SH-SY5Y (cell line): ENCODE data around the gene CD163L1.

ENCODE experiments used
- GATA2 ChIP-seq: IDR thresholded peaks from 2 replicates; pipeline ENCODE4 v1.6.1; 2011; ENCODE audit warnings: mild to moderate bottlenecking, low read depth, low read length
- GATA3 ChIP-seq: IDR thresholded peaks from 2 replicates; pipeline ENCODE4 v1.6.1; 2011; ENCODE audit warnings: low read depth, mild to moderate bottlenecking, low read length, moderate library complexity

CD163L1 gene

GRCh38 chr12:7434670-7435069 lies 9.3 kb downstream of the CD163L1 start:
- no peak for TF ChIP-seq GATA3

- TF ChIP-seq GATA2 (no peak), GATA3 (no peak)
These were observed 10.6 kb downstream of the CD163L1 start for GRCh38 chr12:7433276-7433822.

GRCh38 chr12:7431993-7432685 lies 11.8 kb downstream of the CD163L1 start:
- TF ChIP-seq GATA3 (no peak), GATA2 (no peak)

- TF ChIP-seq GATA2 (no peak), GATA3 (no peak)
These were observed 32.6 kb downstream of the CD163L1 start for GRCh38 chr12:7411343-7411742.

- no peak for TF ChIP-seq GATA3
These were observed 39.7 kb downstream of the CD163L1 start for GRCh38 chr12:7404275-7404674.

- TF ChIP-seq GATA2 (no peak), GATA3 (no peak)
These were observed 40.5 kb downstream of the CD163L1 start for GRCh38 chr12:7403466-7403865.

- TF ChIP-seq GATA3 = no peak
- TF ChIP-seq GATA2 = no peak
These were observed 44.9 kb downstream of the CD163L1 start for GRCh38 chr12:7399089-7399488.

- no peak for TF ChIP-seq GATA3
- TF ChIP-seq GATA2 = no peak
These were observed 47.5 kb downstream of the CD163L1 start for GRCh38 chr12:7396418-7396817.

- TF ChIP-seq GATA2 = no peak
- no peak for TF ChIP-seq GATA3
These were observed 48.0 kb downstream of the CD163L1 start for GRCh38 chr12:7395950-7396349.

- no peak for TF ChIP-seq GATA3
- no peak for TF ChIP-seq GATA2
These were observed 56.7 kb downstream of the CD163L1 start for GRCh38 chr12:7387289-7387688.

GRCh38 chr12:7383157-7383556 lies 60.8 kb downstream of the CD163L1 start:
- TF ChIP-seq GATA2 = no peak
- TF ChIP-seq GATA3 = no peak

GRCh38 chr12:7376196-7376595 lies 67.8 kb downstream of the CD163L1 start:
- TF ChIP-seq GATA3 = no peak
- TF ChIP-seq GATA2 = no peak

GRCh38 chr12:7375145-7375543 lies 68.8 kb downstream of the CD163L1 start:
- TF ChIP-seq GATA3 (no peak), GATA2 (no peak)

GRCh38 chr12:7374423-7375144 lies 69.4 kb downstream of the CD163L1 start:
- TF ChIP-seq GATA3 = no peak
- TF ChIP-seq GATA2 = no peak

GRCh38 chr12:7373226-7373625 lies 70.7 kb downstream of the CD163L1 start:
- no peak for TF ChIP-seq GATA2
- TF ChIP-seq GATA3 = no peak
